WI38 (cell line): ENCODE results near the gene COL16A1.

ENCODE experiments used
- H3K4me3 ChIP-seq: 2 replicates; pipeline ENCODE4 v1.5.1; 2011; ENCODE audit warnings: low read depth, mild to moderate bottlenecking, control low read depth, low read length
- TF ChIP-seq, protein P1 (sequence below): IDR thresholded peaks from 2 replicates; pipeline ENCODE4 v1.5.1; 2012; ENCODE audit warnings: low read depth, mild to moderate bottlenecking, control low read depth, low read length

Gene COL16A1

DNA sequence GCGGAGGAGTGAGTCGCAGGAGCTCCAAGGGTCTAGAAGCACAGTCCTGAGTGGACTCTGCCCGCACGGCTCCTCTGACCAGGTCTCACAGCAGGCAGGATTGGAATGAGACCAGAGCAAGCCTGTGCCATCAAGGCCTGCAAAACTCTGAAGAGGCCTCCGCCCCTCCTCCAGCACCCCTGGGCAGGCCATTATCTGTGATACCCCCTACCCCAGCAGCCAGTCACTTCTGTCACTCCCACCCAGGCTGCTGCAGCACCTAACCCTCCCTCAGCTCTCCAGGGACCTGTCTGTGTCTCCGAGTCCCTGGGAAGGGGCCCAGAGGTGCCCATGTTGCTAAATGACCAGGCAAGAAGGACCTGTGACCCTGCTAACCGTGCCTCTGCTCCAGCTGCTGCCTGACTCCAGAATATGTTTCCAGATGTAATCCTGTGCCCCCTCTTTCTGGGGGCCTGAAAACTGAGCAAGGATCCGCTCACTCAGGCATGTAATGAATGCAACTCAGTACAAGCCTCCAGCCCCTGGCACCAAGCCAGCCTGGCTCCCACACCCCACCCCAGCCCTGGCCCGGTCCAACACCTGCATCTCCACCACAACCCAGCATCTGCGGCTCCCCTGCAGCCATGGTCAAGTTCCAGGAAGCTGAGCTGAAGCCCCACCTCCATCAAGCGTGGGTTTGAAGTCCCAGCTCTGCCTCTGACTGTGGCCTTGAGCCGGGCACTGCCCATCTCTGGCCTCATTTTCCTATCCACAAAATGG, 22.1 kb upstream of the COL16A1 start:
- TF ChIP-seq, protein P1, sequence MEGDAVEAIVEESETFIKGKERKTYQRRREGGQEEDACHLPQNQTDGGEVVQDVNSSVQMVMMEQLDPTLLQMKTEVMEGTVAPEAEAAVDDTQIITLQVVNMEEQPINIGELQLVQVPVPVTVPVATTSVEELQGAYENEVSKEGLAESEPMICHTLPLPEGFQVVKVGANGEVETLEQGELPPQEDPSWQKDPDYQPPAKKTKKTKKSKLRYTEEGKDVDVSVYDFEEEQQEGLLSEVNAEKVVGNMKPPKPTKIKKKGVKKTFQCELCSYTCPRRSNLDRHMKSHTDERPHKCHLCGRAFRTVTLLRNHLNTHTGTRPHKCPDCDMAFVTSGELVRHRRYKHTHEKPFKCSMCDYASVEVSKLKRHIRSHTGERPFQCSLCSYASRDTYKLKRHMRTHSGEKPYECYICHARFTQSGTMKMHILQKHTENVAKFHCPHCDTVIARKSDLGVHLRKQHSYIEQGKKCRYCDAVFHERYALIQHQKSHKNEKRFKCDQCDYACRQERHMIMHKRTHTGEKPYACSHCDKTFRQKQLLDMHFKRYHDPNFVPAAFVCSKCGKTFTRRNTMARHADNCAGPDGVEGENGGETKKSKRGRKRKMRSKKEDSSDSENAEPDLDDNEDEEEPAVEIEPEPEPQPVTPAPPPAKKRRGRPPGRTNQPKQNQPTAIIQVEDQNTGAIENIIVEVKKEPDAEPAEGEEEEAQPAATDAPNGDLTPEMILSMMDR = no peak
- no peak overlapping the region for H3K4me3 ChIP-seq

- H3K4me3 ChIP-seq = no peak overlapping the region
- TF ChIP-seq, protein P1 = no peak
Measured at GRCh38 chr1:31725134-31725533, 21.3 kb upstream of the COL16A1 start.

DNA sequence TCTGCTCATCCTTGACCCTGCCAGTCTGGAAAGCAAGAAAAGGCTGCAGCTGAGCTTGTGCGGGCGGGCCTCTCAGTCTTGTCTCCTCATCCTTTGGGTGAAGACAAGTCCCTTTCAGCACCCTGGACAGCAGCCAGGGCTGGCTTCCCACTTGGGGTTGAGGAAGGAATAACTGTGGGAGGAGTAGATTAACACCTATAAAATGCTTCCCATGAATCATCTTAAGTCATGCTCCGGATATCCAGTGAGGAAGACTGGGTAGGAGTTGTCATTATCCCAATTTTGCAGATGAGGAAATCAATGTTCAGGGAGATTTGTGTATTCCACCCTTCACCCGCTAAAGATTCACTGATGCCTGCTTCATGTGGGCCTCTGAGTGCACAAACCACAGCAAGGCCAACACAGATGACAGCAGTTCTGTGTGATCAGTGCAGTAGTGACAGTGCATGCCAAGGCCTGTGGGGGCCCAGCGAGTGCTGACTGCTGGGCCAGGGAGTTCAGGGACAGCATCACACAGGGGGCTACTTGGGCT, 20.1 kb upstream of the COL16A1 start:
- TF ChIP-seq, protein P1 = no peak

GRCh38 chr1:31718327-31718897, 14.6 kb upstream of the COL16A1 start:
- H3K4me3 ChIP-seq = no peak overlapping the region
- TF ChIP-seq, protein P1 = no peak

More for the DNA sequence above, 20.1 kb upstream of the COL16A1 start:
- no peak overlapping the region for H3K4me3 ChIP-seq

- no peak overlapping the region for H3K4me3 ChIP-seq
- TF ChIP-seq, protein P1 = no peak
Measured at GRCh38 chr1:31717341-31717740, 13.5 kb upstream of the COL16A1 start.

GRCh38 chr1:31715873-31716220, 12.0 kb upstream of the COL16A1 start:
- no peak overlapping the region; the same call in 1 of the 2 replicates for H3K4me3 ChIP-seq

More at GRCh38 chr1:31715873-31716220, 12.0 kb upstream of the COL16A1 start:
- TF ChIP-seq, protein P1 = no peak
